GM12878 (cell line): ENCODE measurements around the gene PHACTR1. TPM values are rescaled to one million over a fixed set of nuclear protein-coding genes. Genes with fewer than 3 reads are reported as not detected.

Experiments used
- ATAC-seq: fragments of 200-7000 bp; cut with Tn5 transposase; 3 replicates; pipeline ENCODE4 v1.9.1; 2020; ENCODE audit warnings: mild to moderate bottlenecking, moderate library complexity
- BruUV-seq: library from RNA; stranded (reverse); fragments of 400-500 nt; replicated peaks from 2 replicates; lab custom pipeline; 2021; lab: Mats Ljungman, UMichigan
- CTCF ChIA-PET: fragments of 300-600 bp; sonication (Branson Sonifier 250); formaldehyde crosslinking; extraction: SDS; loops from one replicate; lab custom pipeline; 2021; ENCODE audit warnings: inconsistent platforms; lab: Yijun Ruan, JAX
- POLR2A ChIA-PET: fragments of 350-600 bp; formaldehyde crosslinking; extraction: SDS; loops from one replicate; lab custom pipeline; 2021; ENCODE audit warnings: inconsistent platforms; lab: Charles Lee
- RAD21 ChIA-PET: fragments of 300-600 bp; sonication (Branson Sonifier 250); formaldehyde crosslinking; loops from one replicate; lab custom pipeline; 2023; ENCODE audit warnings: antibody characterized with exemption; ENCODE audit not compliant: unreplicated experiment; lab: Charles Lee
- SMC1A ChIA-PET: fragments of 300-600 bp; sonication (Branson Sonifier 250); formaldehyde crosslinking; loops from one replicate; lab custom pipeline; 2023; ENCODE audit not compliant: unreplicated experiment, uncharacterized antibody; lab: Charles Lee
- DNase-seq: peaks from one replicate; pipeline ENCODE4 v3.0.0-alpha.2; 2011; ENCODE audit warnings: low read depth, low spot score
- FAIRE-seq: peaks from 3 replicates; lab custom pipeline; 2011; peaks lifted over from hg19 to GRCh38; lab: Jason Lieb, UNC
- H2AFZ ChIP-seq: 2 replicates; pipeline ENCODE4 v1.6.0; 2011; ENCODE audit warnings: low read depth, low read length, control low read depth; ENCODE audit not compliant: control insufficient read depth
- H3K27ac ChIP-seq: 2 replicates; pipeline ENCODE4 v1.5.1; 2011; ENCODE audit warnings: control low read depth; ENCODE audit not compliant: control insufficient read depth, insufficient read depth
- H3K27me3 ChIP-seq, 2 experiments: replicated peaks in 1 of 2; 2 replicates each; pipeline versions ENCODE4 v1.6.0 to v1.6.1; 2011; ENCODE audit warnings: low read length in 1 of 2; ENCODE audit not compliant: control insufficient read depth in 2 of 2, insufficient read depth in 2 of 2
- H3K36me3 ChIP-seq, 2 experiments: 2 replicates each; pipeline ENCODE4 v1.5.1; 2011; ENCODE audit warnings: low read length in 1 of 2; ENCODE audit not compliant: control insufficient read depth in 2 of 2, insufficient read depth in 2 of 2
- H3K4me1 ChIP-seq: 2 replicates; pipeline ENCODE4 v1.6.1; 2011; ENCODE audit warnings: mild to moderate bottlenecking, low read length, moderate library complexity, mixed read lengths; ENCODE audit not compliant: control insufficient read depth, insufficient read depth
- H3K4me2 ChIP-seq: 2 replicates; pipeline ENCODE4 v1.6.0; 2011; ENCODE audit warnings: control low read depth; ENCODE audit not compliant: control insufficient read depth, insufficient read depth
- H3K4me3 ChIP-seq: fragments of 200-600 bp; sonication (generic); 2 replicates; pipeline ENCODE4 v1.5.1; 2016
- H3K79me2 ChIP-seq: 2 replicates; pipeline ENCODE4 v1.6.0; 2011; ENCODE audit warnings: low read length; ENCODE audit not compliant: control insufficient read depth, insufficient read depth
- H3K9ac ChIP-seq: 2 replicates; pipeline ENCODE4 v1.8.0; 2011; ENCODE audit warnings: low read length, control low read depth, mixed read lengths; ENCODE audit not compliant: control insufficient read depth, insufficient read depth
- H3K9me3 ChIP-seq: replicated peaks from 3 replicates; pipeline ENCODE4 v1.5.1; 2011; ENCODE audit warnings: mild to moderate bottlenecking, low read length; ENCODE audit not compliant: control insufficient read depth, insufficient read depth
- H4K20me1 ChIP-seq: 2 replicates; pipeline ENCODE4 v1.6.0; 2011; ENCODE audit not compliant: control insufficient read depth, insufficient read depth
- ASH2L ChIP-seq: fragments of 300-600, 200-600 bp; sonication (generic); IDR thresholded peaks from 2 replicates; pipeline ENCODE4 v1.6.1; 2017; ENCODE audit warnings: low read depth, mild to moderate bottlenecking, borderline replicate concordance
- BRCA1 ChIP-seq: IDR thresholded peaks from 2 replicates; pipeline ENCODE4 v1.6.1; 2011; ENCODE audit warnings: low read depth, low read length, improper control_type of control experiment
- CHD4 ChIP-seq: fragments of 200-600 bp; sonication (generic); IDR thresholded peaks from 2 replicates; pipeline ENCODE4 v1.6.1; 2016; ENCODE audit warnings: mild to moderate bottlenecking
- GABPA ChIP-seq: IDR thresholded peaks from 2 replicates; pipeline ENCODE4 v1.6.1; 2014; ENCODE audit warnings: antibody characterized with exemption, low read depth, mild to moderate bottlenecking, inconsistent platforms
- IKZF1 ChIP-seq: fragments of 450-650 bp; conservative IDR thresholded peaks from 2 replicates; pipeline ENCODE4 v1.6.1; 2017; ENCODE audit warnings: antibody characterized with exemption, mild to moderate bottlenecking
- NFYB ChIP-seq: IDR thresholded peaks from 2 replicates; pipeline ENCODE4 v1.6.1; 2011; ENCODE audit warnings: low read depth, mild to moderate bottlenecking, low read length, improper control_type of control experiment, moderate library complexity; ENCODE audit not compliant: insufficient read depth
- SMC3 ChIP-seq: IDR thresholded peaks from 2 replicates; pipeline ENCODE4 v1.6.1; 2011; ENCODE audit warnings: low read length, improper control_type of control experiment, borderline replicate concordance
- ZBTB40 ChIP-seq: fragments of 450-650 bp; IDR thresholded peaks from 2 replicates; pipeline ENCODE4 v1.6.1; 2016; ENCODE audit warnings: mild to moderate bottlenecking, moderate library complexity, borderline replicate concordance
- WGBS: methylation state at CpG from one replicate; pipeline ENCODE4 v1.1.6; 2016; ENCODE audit warnings: low lambda C conversion rate; ENCODE audit not compliant: insufficient replicate concordance, insufficient coverage; ENCODE audit errors: missing lambda C conversion rate; 5-methylcytosine and 5-hydroxymethylcytosine counted together
- in situ Hi-C: fragments of 300-500 bp; cut with MboI; formaldehyde crosslinking; loops from 9 replicates; pipeline ENCODE4 v1.14.3; 2018; ENCODE audit warnings: mixed read lengths
- intact Hi-C: fragments of 100-400 bp; cut with micrococcal nuclease; formaldehyde crosslinking; loops from one replicate; pipeline ENCODE4 v1.14.2; 2022; ENCODE audit not compliant: unreplicated experiment
- polyA plus RNA-seq, 11 experiments: library from polyadenylated mRNA; depleted of rRNA in 4 of 11; unstranded in 6 of 11; stranded (reverse) in 5 of 11; fragments of >200 nt; fragmentation: Nextera tagmentation in 4 of 11; fragmentation: Illumina TruSeq in 1 of 11; extraction: Ambion mirVana in 4 of 11; extraction: Trizol in 1 of 11; gene quantifications; 1 replicate in 1 of 11; 2 replicates in 10 of 11; pipeline versions ENCODE4 v1.2.1 to v1.2.3, GENCODE V29; 2011 to 2016; ENCODE audit warnings: inconsistent platforms in 2 of 11, missing spikeins in 2 of 11, low read depth in 1 of 11
- total RNA-seq, 4 experiments: library from RNA; depleted of rRNA in 3 of 4; stranded (reverse); fragments of >200 nt in 3 of 4; fragmentation: Illumina TruSeq in 1 of 4; extraction: Trizol in 1 of 4; gene quantifications; 2 replicates each; pipeline versions ENCODE4 v1.2.1 to v1.2.3, GENCODE V29; 2013 to 2021
- TF ChIP-seq, protein P1 (sequence below), 3 experiments: IDR thresholded peaks in 2 of 3; conservative IDR thresholded peaks in 1 of 3; 2 replicates each; pipeline ENCODE4 v1.5.1; 2011; ENCODE audit warnings: low read depth in 3 of 3, low read length in 3 of 3, mild to moderate bottlenecking in 3 of 3, control low read depth in 2 of 3, moderate library complexity in 2 of 3, inconsistent platforms in 1 of 3, mixed read lengths in 1 of 3; ENCODE audit not compliant: control insufficient read depth in 2 of 3, insufficient read depth in 1 of 3; ENCODE audit errors: extremely low read depth in 1 of 3

The PHACTR1 gene
- total and polyA plus RNA-seq, 10 of the 15 experiments (the other 5 are each of a cell fraction or from before 2014, with no cell fraction given): 34.2 to 94.6 (median 62.3) TPM

GRCh38 chr6:12957321-12958051 lies 240.9 kb downstream of the PHACTR1 start (continued):
- TF ChIP-seq, protein P1, sequence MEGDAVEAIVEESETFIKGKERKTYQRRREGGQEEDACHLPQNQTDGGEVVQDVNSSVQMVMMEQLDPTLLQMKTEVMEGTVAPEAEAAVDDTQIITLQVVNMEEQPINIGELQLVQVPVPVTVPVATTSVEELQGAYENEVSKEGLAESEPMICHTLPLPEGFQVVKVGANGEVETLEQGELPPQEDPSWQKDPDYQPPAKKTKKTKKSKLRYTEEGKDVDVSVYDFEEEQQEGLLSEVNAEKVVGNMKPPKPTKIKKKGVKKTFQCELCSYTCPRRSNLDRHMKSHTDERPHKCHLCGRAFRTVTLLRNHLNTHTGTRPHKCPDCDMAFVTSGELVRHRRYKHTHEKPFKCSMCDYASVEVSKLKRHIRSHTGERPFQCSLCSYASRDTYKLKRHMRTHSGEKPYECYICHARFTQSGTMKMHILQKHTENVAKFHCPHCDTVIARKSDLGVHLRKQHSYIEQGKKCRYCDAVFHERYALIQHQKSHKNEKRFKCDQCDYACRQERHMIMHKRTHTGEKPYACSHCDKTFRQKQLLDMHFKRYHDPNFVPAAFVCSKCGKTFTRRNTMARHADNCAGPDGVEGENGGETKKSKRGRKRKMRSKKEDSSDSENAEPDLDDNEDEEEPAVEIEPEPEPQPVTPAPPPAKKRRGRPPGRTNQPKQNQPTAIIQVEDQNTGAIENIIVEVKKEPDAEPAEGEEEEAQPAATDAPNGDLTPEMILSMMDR (IDR thresholded peaks at IDR 0.05 in 2 of 3, conservative IDR thresholded peaks at IDR 0.05 in 1 of 3; ENCODE audit: control insufficient read depth in 2 of 3, extremely low read depth in 1 of 3, insufficient read depth in 1 of 3, low read depth in 3 of 3, low read length in 3 of 3): peak in 1 of 3 experiments; percentile 8; a peak in 1 of 6 replicates
- TF ChIP-seq ASH2L (peak; percentile 50; the same call in 1 of the 2 replicates), BRCA1 (no peak)

DNA sequence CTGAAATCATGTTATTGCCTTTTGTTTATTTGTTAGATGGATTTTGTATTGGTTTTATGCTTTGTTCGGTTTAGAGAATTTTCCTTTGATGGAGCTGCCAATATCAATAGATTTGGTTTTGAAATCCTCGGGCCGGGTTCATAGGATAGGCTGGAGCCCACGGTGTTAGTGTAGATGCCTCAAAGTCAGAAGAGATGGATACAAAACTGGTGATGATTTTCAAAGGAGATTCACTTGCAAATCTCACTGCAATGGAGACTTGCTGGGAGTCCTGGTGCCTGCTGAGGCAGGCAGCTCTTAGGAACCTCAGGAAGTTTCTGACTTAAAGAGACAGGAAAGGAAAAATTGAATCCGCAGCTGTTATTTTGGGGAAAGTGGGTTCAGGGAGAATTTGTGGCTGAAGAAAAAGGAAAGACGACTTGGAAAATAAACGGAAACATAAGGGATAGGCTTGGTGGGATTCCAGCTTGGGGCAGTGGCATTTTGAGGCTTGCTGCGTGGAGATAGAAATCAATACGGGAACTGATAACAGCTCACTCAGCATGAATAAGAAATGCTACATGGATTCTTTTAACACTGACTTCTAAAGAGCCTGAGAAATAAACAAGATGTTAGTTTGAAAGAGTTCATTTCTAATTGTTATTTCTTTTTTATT lies 241.6 kb downstream of the PHACTR1 start:
- intact Hi-C loops: no loop called here
- CTCF ChIA-PET: no interaction called here
- TF ChIP-seq CHD4: no peak
- TF ChIP-seq GABPA: no peak
- no peak for TF ChIP-seq IKZF1
- no peak for TF ChIP-seq SMC3
- no peak for TF ChIP-seq NFYB
- no peak for TF ChIP-seq ZBTB40

More for the DNA sequence above, 241.6 kb downstream of the PHACTR1 start:
- Histone ChIP-seq H3K4me1 (no peaks in the 10 kb centered on the region), H2AFZ (no peak overlapping the region), H3K9ac (no peak overlapping the region), H4K20me1 (no peaks in the 10 kb centered on the region), H3K4me3 (no peak overlapping the region), H3K27me3 (peaks cover 2 to 23% of the 10 kb centered on the region in 2 experiments; a peak in 3 of 4 replicates), H3K4me2 (peak overlapping the region; percentile 85; the same call in 1 of the 2 replicates), H3K27ac (no peak overlapping the region), H3K36me3 (no peaks in the 10 kb centered on the region), H3K79me2 (no peaks in the 10 kb centered on the region), H3K9me3 (no peaks in the 10 kb centered on the region)
- POLR2A ChIA-PET: no interaction called here
- WGBS: 44% methylated on average over 9 of the region's 9 CpGs
- DNase-seq (no peak), ATAC-seq (no peak), FAIRE-seq (no peak)
- SMC1A ChIA-PET: interaction anchor here (0.7 to 1.1 kb wide), 2 partner anchors 10 to 62 kb away, joined by 3 to 4 read pairs; no protein-coding TSS in a partner anchor
- RAD21 ChIA-PET: no interaction called here
- in situ Hi-C loops: no loop called here
- no TSS peak for BruUV-seq
